HG03558 (cell line): Measurements from ENCODE around the gene UTP4.

Experiments
- ATAC-seq: cut with Tn5 transposase; IDR thresholded peaks from one replicate; pipeline ENCODE4 v1.9.1; 2021; ENCODE audit warnings: moderate number of reproducible peaks; ENCODE audit not compliant: unreplicated experiment; ENCODE audit errors: extremely low read depth

The UTP4 gene

GRCh38 chr16:69169607-69170352 lies 37.3 kb downstream of the UTP4 start:
- ATAC-seq: no peak

GRCh38 chr16:69171325-69172084 lies 39.1 kb downstream of the UTP4 start:
- no peak for ATAC-seq

DNA sequence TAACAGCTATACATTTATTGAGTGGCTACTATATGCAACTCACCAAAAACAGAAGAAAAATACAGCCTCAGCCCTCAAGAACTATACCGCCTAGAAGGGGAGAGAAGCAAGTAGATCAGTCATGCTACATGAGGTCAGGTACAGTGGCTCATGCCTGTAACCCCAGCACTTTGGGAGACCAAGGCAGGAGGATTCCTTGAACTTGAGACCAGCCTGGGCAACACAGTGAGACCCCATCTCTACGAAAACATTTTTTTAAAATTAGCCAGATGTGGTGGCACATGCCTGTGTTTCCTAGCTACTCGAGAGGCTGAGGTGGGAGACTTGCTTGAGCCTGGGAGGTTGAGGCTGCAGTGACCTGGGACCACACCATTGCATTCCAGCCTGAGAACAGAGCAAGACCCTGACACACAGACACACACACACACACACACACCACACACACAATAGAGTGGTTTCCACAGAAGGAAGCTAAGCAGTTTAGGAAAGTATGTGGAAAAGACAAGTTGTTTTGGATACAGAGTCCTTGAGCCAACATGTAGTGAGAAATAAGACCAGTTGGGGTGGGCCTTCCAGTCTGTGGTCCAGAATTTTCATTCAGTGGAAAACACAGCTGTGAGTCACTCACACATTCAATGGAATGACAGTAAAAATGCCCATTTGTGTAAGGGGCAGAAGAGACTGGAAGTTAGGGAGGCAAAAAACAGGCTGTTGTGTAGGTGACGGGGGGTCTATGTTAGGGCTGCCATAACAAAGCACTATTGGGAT lies 43.8 kb downstream of the UTP4 start:
- no peak for ATAC-seq

DNA sequence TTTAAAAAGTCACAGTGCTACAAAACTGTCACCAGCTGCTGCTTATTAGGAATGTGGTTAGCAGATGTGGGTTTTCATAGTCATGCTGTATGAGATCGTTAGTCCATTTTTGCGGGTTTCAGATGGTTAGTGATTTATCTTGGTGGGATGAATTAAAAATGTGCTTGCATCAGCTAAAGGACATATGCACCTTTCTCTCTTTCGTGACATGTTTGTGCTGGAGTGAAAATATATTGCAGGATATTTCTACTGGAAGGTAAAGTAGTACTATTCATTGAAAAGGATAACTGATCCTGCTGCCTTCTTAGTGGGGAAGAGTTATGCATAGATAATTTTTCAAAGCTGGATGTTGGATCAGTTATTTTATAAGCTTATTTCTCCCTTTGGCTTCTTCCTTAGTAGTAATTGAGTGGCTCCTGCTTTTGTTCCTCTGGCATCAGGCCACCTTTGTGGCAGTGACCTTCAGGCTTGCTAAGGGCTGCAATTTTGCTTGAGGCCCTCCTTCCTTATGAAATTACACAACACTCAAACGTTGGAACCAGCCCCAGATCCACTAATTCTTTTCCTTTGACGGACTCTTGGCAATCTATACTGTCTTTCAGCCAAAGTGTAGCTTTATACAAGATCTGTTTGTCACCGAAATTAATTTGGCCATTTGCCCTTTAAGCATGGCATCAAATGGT lies 47.0 kb downstream of the UTP4 start:
- ATAC-seq: no peak

DNA sequence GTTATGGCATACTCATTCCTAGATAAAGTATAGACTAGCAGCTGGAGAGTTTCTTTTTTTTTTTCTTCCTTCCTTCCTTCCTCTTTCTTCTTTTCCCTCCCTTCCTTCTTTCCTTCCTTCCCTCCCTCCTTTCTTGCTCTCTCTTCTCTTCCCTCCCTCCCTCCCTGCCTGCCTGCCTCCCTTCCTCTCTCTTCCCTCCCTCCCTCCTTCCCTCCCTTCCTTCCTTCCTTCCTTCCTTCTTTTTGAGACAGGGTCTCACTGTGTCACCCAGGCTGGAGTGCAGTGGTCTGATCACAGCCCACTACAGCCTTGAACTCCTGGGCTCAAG lies 47.5 kb downstream of the UTP4 start:
- ATAC-seq: no peak

DNA sequence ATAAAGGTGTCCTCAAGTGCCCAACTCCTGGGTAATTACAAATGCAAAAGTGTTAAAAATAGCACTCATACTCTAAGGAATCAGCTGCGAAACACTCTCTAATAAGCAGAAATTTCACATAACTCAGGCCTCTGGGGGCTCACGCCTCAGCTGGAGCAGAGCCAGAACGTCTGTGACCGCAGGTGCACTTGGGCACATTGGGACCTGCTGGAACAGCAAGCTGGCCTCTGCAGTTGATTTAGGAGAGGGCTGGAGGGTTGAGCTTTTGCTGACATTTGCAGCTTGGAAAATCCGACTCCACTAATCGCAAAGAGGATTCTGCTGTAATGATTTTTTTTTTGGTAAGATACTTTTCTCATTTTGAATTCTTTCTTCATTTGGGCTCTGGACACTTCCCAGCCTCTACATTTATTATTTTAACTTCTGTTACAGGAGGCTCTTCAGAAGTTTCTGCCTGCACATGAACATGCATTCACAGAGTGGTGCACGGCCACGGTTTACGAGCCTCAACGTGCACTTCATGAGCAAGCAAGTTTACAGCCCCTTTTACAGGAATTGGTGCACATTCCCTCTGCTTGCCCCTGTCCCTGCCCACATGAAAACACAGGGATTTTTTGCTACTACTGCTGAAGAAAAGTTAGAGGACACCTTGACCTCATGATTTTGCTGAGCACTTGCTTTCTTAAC lies 50.4 kb downstream of the UTP4 start:
- no peak for ATAC-seq

DNA sequence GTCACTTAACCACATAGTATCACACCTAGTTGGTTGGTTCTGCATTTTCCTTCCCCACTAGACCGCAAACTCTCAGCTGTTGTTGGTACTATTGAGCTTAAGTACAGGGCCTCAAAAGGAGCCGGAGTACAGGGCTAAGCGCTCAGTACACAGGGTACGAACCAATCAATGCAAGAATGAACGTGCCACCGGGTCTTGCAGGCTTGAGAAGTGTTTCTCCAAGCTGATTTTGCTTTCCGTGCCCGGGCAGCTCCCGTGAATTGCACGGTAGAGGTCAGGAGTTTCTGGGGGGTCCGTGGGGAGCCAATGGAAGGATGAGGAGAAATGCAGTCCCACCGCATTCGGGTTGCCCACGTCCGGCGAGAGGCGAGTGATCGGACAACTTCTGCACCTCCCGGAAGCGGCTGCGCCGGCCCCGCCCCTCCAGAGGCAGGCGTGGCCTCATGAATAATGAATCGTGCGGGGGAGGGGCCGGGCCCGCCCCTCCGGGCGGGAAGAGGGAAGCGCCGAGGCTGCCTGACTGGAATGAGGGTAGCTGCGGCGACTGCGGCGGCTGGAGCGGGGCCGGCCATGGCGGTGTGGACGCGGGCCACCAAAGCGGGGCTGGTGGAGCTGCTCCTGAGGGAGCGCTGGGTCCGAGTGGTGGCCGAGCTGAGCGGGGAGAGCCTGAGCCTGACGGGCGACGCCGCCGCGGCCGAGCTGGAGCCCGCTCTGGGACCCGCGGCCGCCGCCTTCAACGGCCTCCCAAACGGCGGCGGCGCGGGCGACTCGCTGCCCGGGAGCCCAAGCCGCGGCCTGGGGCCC lies 54.4 kb downstream of the UTP4 start, which contains the start of gene SNTB2:
Gene SNTB2 (plus strand): TSS at position 523 of the 804 bp plus-strand sequence. CDS start 3 bp downstream, at position 526.
- peak; percentile 77 for ATAC-seq

DNA sequence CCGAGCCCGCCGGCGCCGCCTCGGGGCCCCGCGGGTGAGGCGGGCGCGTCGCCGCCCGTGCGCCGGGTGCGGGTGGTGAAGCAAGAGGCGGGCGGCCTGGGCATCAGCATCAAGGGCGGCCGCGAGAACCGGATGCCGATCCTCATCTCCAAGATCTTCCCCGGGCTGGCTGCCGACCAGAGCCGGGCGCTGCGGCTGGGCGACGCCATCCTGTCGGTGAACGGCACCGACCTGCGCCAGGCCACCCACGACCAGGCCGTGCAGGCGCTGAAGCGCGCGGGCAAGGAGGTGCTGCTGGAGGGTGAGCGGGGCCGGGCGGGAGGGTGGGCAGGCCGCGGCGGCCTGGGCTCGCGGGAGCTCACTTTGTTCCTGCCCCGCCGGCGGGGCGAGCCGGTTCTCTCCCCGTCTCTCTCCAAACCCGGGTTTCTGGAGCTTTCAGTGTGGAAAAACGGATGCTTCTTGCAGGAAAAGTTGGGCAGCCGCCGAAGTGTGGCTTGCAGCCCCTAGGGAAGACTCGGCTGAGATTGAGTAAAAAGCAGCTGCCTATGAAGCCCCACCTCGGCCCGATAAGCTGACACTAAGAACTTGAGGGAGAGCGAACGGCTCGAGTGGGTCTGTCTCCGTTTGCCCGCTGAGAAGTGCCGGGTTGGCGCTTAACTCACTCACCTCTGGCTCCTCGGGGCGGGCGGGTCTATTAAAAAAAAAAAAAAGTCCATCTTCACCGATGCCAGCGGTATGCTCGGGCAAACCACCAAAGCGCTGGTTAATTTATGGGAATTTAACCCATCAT lies 55.2 kb downstream of the UTP4 start:
- no peak for ATAC-seq

DNA sequence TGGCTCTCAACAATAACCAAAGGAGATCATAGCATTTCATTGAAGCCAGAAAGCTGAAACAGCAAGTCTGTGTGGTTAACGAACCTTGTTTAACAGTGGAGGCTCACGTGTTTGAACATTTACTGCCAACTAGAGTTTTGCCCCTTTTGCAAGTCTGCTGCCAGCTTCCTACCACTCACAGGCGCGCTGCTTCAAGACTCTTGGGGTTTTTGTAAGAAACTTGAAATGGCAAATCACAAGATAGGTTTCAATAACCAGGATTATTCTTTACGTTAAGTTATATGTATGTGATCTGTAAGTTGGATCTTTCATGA lies 55.7 kb downstream of the UTP4 start:
- ATAC-seq: no peak

- ATAC-seq: no peak
These were observed 56.3 kb downstream of the UTP4 start for GRCh38 chr16:69188716-69189115.

DNA sequence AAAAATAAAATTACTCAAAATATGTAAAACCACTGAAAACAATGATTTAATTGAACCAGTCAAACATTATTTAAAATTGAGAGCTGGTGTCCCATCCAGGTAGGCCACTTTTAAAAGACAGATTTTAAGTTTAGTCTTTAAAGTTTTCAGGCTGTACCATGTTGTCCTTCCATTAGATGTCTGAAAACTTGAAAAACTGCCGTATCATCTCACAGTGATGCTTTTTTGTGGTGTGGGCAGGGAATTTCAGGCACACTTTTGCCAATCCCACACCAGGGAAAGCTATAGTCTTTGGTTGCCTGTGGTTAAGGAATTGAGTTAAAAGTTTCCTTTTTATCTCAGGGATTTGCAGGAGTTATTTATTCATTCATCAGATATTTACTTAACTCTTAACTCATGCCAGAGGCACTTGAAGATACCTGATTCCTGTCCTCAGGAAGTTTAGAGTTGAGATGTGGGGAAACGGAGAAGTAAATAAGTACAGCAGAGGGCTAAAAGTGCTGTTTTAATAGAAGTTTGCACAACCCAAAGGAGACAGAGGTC lies 57.7 kb downstream of the UTP4 start:
- ATAC-seq: no peak

- ATAC-seq: no peak
These were observed 58.1 kb downstream of the UTP4 start for GRCh38 chr16:69190598-69190997.

DNA sequence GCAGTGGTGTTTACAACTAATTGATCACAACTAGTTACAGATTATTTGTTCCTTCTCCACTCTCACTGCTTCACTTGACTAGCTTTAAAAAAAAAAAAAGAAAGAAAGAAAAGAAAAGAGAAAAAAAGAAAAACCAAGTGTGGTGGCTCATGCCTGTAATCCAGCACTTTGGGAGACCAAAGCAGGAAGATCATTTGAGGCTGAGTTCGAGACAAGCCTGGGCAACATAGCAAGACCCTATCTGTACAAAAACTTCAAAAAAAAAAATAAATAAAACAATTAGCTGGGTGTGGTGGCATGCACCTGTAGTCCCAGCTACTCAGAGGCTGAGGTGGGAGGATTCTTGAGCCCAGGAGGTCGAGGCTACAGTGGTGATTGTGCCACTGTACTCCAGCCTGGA lies 58.7 kb downstream of the UTP4 start:
- no peak for ATAC-seq

DNA sequence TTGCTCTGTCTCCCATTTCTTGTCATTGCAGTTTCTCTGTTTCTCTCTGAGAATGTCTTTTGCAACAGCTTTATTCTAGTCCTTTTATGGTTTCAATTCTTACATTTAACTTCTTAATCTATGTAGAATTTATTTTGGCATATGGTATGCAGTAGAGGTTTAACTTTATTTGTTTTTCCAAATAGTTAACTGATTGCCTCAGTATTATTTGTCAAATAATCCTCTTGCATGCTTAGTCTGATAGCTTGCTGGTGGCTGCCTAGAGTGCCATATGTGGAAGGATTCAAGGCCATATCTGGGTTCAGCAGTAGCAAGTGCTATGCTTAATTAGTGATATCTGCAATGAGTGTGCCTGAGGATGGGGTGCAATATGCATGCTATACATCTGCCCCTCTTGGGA lies 61.4 kb downstream of the UTP4 start:
- no peak for ATAC-seq

GRCh38 chr16:69194488-69194887 lies 62.0 kb downstream of the UTP4 start:
- ATAC-seq: no peak

DNA sequence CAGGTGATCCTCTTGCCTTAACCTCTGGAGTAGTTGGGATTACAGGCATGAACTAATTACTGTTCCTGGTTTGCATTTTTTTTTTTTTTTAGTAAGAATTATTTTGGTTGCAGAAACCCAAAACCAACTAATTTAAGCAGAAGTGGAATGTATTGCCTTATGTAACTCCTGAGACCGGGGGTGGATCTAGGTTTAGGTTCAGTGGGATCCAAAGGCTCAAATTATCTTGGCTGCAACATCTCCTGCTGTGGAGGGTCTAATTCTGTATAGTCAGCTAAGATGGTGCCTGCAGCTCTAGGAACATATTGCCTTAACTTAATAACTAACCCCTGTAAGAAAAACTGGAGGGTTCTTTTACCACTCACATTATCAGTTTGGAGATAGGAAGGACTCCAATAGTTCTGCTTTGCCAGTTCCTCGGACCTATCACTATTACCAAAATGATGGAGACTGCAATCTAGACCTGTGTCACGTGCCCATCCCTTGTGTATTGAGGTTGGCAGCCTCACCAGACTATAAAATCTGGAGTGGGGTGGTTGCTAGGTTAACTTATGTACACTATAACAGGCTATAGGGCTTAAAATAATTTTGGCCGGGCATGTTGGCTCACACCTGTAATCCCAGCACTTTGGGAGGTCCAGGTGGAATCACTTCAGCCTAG lies 63.0 kb downstream of the UTP4 start:
- ATAC-seq: no peak

DNA sequence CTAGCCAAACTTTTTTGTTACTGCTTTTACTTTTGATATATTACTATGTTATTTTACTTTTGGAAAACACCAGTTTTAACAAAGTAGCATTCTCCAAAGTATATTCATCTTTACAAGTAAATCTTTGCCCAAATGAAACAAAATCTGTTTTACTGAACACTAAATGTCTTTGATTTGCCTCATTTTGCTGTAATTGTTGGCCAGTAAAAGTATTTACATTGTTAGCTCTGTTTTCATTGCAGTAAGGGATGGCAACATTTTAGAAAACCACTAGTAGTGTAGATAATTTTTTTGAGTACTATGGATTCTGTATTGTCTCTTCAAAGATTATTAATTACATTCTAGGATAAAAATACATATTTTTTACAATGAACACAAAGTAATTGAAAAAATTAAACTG lies 65.1 kb downstream of the UTP4 start:
- ATAC-seq: no peak

DNA sequence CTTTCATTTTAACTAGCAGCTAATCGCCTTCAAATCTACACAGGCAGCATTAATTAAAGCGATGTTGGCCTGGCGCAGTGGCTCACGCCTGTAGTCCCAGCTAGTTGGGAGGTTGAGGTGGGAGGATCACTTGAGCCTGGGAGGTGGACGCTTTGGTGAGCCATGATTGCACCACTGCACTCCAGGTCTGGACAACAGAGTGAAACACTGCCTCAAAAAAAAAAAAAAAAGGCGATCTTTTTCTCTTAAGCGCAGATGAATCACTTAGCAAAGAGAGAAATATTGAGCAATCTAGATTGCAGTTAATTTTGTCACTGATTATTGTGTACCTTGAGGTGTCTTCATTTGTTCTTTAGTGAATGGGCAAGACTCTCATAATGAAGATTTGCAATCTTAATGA lies 66.9 kb downstream of the UTP4 start:
- no peak for ATAC-seq
